ENCODE data around the gene C12orf50.
A peak's percentile ranks its signal among the peaks of the same experiment; 100 is the strongest.

Gene C12orf50

DNA sequence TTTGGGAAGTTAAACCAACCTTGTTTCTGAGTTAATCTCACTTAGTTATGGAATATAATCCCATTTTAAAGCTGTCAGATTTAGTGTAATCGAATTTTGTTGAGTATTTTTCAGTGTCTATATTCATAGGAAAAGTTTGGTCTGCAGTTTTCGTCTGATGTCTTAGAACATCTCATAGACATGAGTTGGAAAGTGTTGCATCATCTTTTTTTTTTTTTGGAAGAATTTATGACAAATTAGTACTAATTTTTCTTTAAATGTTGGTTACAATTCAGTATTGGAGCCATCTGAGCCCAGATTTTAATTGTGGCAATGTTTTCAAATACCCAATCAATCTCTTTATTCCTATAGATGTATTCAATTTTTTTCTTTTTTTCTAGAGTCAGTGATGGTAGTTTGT is 27.9 kb downstream of the C12orf50 start:
- no peak for DNase-seq (ENCODE audit: extremely low spot score)
- ChIA-PET CTCF (interaction anchor here (1.2 kb wide), 1 partner anchor 10 kb away, joined by 3 read pairs; no protein-coding TSS in a partner anchor), POLR2A (no interaction called here)
- TF ChIP-seq, protein P1, sequence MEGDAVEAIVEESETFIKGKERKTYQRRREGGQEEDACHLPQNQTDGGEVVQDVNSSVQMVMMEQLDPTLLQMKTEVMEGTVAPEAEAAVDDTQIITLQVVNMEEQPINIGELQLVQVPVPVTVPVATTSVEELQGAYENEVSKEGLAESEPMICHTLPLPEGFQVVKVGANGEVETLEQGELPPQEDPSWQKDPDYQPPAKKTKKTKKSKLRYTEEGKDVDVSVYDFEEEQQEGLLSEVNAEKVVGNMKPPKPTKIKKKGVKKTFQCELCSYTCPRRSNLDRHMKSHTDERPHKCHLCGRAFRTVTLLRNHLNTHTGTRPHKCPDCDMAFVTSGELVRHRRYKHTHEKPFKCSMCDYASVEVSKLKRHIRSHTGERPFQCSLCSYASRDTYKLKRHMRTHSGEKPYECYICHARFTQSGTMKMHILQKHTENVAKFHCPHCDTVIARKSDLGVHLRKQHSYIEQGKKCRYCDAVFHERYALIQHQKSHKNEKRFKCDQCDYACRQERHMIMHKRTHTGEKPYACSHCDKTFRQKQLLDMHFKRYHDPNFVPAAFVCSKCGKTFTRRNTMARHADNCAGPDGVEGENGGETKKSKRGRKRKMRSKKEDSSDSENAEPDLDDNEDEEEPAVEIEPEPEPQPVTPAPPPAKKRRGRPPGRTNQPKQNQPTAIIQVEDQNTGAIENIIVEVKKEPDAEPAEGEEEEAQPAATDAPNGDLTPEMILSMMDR (IDR thresholded peaks at IDR 0.05; ENCODE audit: control extremely low read depth, extremely low read depth, low read depth, missing control alignments): no peak

GRCh38 chr12:87995581-87996178 is 33.5 kb downstream of the C12orf50 start:
- CTCF ChIA-PET: interaction anchor here (1.3 to 1.8 kb wide), 2 partner anchors 10 to 11 kb away, joined by 6 read pairs; no protein-coding TSS in a partner anchor
- TF ChIP-seq, protein P1 (IDR thresholded peaks at IDR 0.05; ENCODE audit: control extremely low read depth, extremely low read depth, low read depth, missing control alignments): peak; percentile 72
- peak; percentile 26 for DNase-seq (ENCODE audit: extremely low spot score)
- POLR2A ChIA-PET: no interaction called here

DNA sequence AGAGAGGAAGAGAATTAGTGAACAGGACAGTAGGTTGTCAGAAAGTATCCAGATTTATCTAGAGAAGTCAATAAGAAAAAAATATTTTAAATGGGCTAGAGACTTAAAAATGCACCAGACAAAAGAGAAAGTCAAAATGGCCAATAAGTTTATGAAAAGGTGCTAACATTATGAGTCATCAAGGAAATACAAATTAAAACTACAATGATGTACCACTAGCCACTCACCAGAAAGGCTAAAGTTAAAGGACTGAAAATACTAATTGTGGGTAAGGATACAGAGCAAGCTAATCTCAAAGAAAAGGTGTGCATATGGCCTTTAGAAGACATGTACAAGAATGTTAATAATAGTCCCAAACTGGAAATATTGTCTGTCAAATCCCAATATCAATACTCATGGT is 37.7 kb downstream of the C12orf50 start:
- ChIA-PET CTCF (no interaction called here), POLR2A (no interaction called here)
- TF ChIP-seq, protein P1 (IDR thresholded peaks at IDR 0.05; ENCODE audit: control extremely low read depth, extremely low read depth, low read depth, missing control alignments): no peak
- no peak for DNase-seq (ENCODE audit: extremely low spot score)

- DNase-seq (ENCODE audit: extremely low spot score): no peak
- CTCF ChIA-PET: interaction anchor here (1.1 to 1.4 kb wide), 2 partner anchors 9 to 37 kb away, joined by 3 read pairs; no protein-coding TSS in a partner anchor
- POLR2A ChIA-PET: no interaction called here
- TF ChIP-seq, protein P1 (IDR thresholded peaks at IDR 0.05; ENCODE audit: control extremely low read depth, extremely low read depth, low read depth, missing control alignments): no peak
Measured at GRCh38 chr12:87988534-87988933, 40.7 kb downstream of the C12orf50 start.

GRCh38 chr12:87985069-87985675 is 44.0 kb downstream of the C12orf50 start:
- no peak for DNase-seq (ENCODE audit: extremely low spot score)
- TF ChIP-seq, protein P1 (IDR thresholded peaks at IDR 0.05; ENCODE audit: control extremely low read depth, extremely low read depth, low read depth, missing control alignments): no peak
- ChIA-PET POLR2A (no interaction called here), CTCF (interaction anchor here (2.1 kb wide), 1 partner anchor 11 kb away, joined by 6 read pairs; no protein-coding TSS in a partner anchor)

GRCh38 chr12:87982208-87982607 is 47.0 kb downstream of the C12orf50 start:
- ChIA-PET POLR2A (no interaction called here), CTCF (interaction anchor here (1.3 kb wide), 1 partner anchor 18 kb away, joined by 3 read pairs; no protein-coding TSS in a partner anchor)
- TF ChIP-seq, protein P1 (IDR thresholded peaks at IDR 0.05; ENCODE audit: control extremely low read depth, extremely low read depth, low read depth, missing control alignments): no peak
- DNase-seq (ENCODE audit: extremely low spot score): no peak

Measured in GM10248 (cell line).